Germinal center (tissue), 1 donor: ENCODE data around the gene NME4.
"Not testable (repeated sequence)": the region's sequence is repeated elsewhere in the genome, so short reads cannot be mapped to it uniquely, and the experiment has no call there.

Source experiments
- DNase-seq: peaks from one replicate; pipeline ENCODE4 v3.0.0; 2012; ENCODE audit warnings: mixed read lengths, low spot score

Gene NME4

GRCh38 chr16:377419-377951 is 19.5 kb upstream of the NME4 start:
- no peak for DNase-seq

GRCh38 chr16:378113-378820 is 18.7 kb upstream of the NME4 start:
- DNase-seq: not testable (repeated sequence)

- DNase-seq: no peak
These were observed 18.2 kb upstream of the NME4 start for GRCh38 chr16:378821-379182.

GRCh38 chr16:379183-379960 is 17.6 kb upstream of the NME4 start:
- DNase-seq: no peak

GRCh38 chr16:379961-380761 is 16.8 kb upstream of the NME4 start:
- DNase-seq: no peak

- no peak for DNase-seq
These were observed 16.3 kb upstream of the NME4 start for GRCh38 chr16:380762-381011.

GRCh38 chr16:381012-381788 is 15.8 kb upstream of the NME4 start:
- no peak for DNase-seq

GRCh38 chr16:381789-382717 is 14.9 kb upstream of the NME4 start, which contains the start of gene PGAP6:
Gene PGAP6 (minus strand): TSS chr16:381978. CDS start chr16:381821, 157 bp downstream.
- DNase-seq: peak; percentile 88

GRCh38 chr16:383326-384051 is 13.5 kb upstream of the NME4 start:
- DNase-seq: peak; percentile 76

GRCh38 chr16:386641-387156 is 10.3 kb upstream of the NME4 start:
- DNase-seq: no peak

GRCh38 chr16:387761-388666 is 9.0 kb upstream of the NME4 start:
- not testable (repeated sequence) for DNase-seq

GRCh38 chr16:389352-389751 is 7.6 kb upstream of the NME4 start:
- no peak for DNase-seq

- peak; percentile 54 for DNase-seq
These were observed 5.1 kb upstream of the NME4 start for GRCh38 chr16:391885-392335.

GRCh38 chr16:392450-393030 is 4.5 kb upstream of the NME4 start:
- DNase-seq: no peak

- no peak for DNase-seq
These were observed 800 bp upstream of the NME4 start for GRCh38 chr16:396199-396598.

GRCh38 chr16:396605-397004 is 394 bp upstream of the NME4 start:
- no peak for DNase-seq

GRCh38 chr16:397736-398332 is 835 bp downstream of the NME4 start:
- no peak for DNase-seq
